ENCODE measurements around the gene NR3C1. TPM values are rescaled to one million over a fixed set of nuclear protein-coding genes. Genes with fewer than 3 reads are reported as not detected.

Gene NR3C1
- total RNA-seq, 1 donor from 2014 or later: 0.17 TPM

DNA sequence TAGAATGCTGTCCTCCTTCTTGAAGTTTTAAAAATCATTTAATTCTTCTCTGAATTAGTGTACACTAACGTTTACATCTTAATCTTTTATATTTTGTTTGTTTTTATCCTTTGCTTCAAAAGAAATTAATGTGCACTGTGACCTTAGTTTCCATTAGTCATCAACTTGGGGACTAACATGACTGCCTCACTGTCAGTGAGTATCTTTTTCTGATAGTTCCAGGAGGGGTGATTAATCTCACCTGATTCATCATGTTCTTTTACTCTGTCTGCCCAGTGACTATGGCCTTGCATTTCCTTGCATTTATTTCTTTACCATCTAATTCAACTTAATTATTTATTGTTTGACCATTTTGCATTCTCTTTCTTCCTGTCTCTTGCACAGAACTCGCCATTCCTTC, 33.4 kb upstream of the NR3C1 start:
- no peak overlapping the region for H3K4me3 ChIP-seq
- no peak overlapping the region for H3K9ac ChIP-seq
- H3K79me2 ChIP-seq (ENCODE audit: low read depth): no peaks in the 10 kb centered on the region
- Mint-ChIP-seq H3K4me1 (no peaks in the 10 kb centered on the region), H3K9me3 (no peaks in the 10 kb centered on the region), H3K4me3 (no peak overlapping the region), H3K27me3 (ENCODE audit: insufficient read depth, low read depth) (peaks cover 4% of the 10 kb centered on the region), H3K27ac (no peak overlapping the region), H3K36me3 (no peaks in the 10 kb centered on the region)
- no peaks in the 10 kb centered on the region for H3K9me3 ChIP-seq (ENCODE audit: low read depth)
- H4K20me1 ChIP-seq (ENCODE audit: low read depth): no peaks in the 10 kb centered on the region
- no peak for DNase-seq (ENCODE audit: low spot score)
- no peaks in the 10 kb centered on the region for H3F3A ChIP-seq (ENCODE audit: low read depth)
- H3K4me2 ChIP-seq: no peak overlapping the region
- H3K27me3 ChIP-seq: no peaks in the 10 kb centered on the region
- H3K4me1 ChIP-seq: peaks cover 5% of the 10 kb centered on the region
- no peak overlapping the region for H3K27ac ChIP-seq
- no peak overlapping the region for H2AFZ ChIP-seq (replicated peaks)
- no peaks in the 10 kb centered on the region for H3K36me3 ChIP-seq
- TF ChIP-seq, protein P1, sequence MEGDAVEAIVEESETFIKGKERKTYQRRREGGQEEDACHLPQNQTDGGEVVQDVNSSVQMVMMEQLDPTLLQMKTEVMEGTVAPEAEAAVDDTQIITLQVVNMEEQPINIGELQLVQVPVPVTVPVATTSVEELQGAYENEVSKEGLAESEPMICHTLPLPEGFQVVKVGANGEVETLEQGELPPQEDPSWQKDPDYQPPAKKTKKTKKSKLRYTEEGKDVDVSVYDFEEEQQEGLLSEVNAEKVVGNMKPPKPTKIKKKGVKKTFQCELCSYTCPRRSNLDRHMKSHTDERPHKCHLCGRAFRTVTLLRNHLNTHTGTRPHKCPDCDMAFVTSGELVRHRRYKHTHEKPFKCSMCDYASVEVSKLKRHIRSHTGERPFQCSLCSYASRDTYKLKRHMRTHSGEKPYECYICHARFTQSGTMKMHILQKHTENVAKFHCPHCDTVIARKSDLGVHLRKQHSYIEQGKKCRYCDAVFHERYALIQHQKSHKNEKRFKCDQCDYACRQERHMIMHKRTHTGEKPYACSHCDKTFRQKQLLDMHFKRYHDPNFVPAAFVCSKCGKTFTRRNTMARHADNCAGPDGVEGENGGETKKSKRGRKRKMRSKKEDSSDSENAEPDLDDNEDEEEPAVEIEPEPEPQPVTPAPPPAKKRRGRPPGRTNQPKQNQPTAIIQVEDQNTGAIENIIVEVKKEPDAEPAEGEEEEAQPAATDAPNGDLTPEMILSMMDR (IDR thresholded peaks at IDR 0.05): no peak
- TF ChIP-seq EZH2 (IDR thresholded peaks at IDR 0.05) (no peak), EZH2phosphoT487 (IDR thresholded peaks at IDR 0.05) (no peak)

DNA sequence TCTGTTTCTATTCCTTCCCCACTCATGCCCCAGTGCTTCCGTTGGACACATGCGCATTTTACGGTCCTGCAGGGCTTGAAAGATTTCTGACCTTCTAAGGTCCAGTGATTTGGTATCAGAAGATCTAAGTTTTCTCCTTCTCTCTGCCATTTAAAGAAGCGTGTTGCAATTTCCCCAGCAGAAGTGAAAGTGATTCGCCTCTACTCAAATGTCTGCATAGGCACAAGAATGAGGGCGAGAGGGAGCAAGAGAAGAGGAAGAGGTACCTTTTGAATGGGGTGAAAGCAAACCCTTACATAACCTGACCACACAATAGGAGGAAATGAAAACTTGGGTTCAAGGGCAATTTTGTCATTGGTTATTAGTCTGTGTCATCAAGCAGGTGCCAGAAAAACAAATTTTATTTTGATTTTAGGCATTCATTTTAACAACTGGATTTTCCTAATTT, 31.7 kb upstream of the NR3C1 start:
- Histone ChIP-seq H4K20me1 (ENCODE audit: low read depth) (no peaks in the 10 kb centered on the region), H3K36me3 (no peaks in the 10 kb centered on the region), H3F3A (ENCODE audit: low read depth) (no peaks in the 10 kb centered on the region), H3K4me2 (no peak overlapping the region), H3K9me3 (ENCODE audit: low read depth) (no peaks in the 10 kb centered on the region), H3K9ac (no peak overlapping the region), H3K4me1 (no peaks in the 10 kb centered on the region), H2AFZ (replicated peaks) (no peak overlapping the region), H3K4me3 (no peak overlapping the region), H3K27me3 (no peaks in the 10 kb centered on the region), H3K79me2 (ENCODE audit: low read depth) (no peaks in the 10 kb centered on the region), H3K27ac (no peak overlapping the region)
- Mint-ChIP-seq H3K27me3 (ENCODE audit: insufficient read depth, low read depth) (peaks cover 2% of the 10 kb centered on the region), H3K4me1 (no peaks in the 10 kb centered on the region), H3K4me3 (no peak overlapping the region), H3K9me3 (no peaks in the 10 kb centered on the region), H3K27ac (no peak overlapping the region), H3K36me3 (no peaks in the 10 kb centered on the region)
- DNase-seq (ENCODE audit: low spot score): no peak
- TF ChIP-seq EZH2phosphoT487 (IDR thresholded peaks at IDR 0.05): no peak
- no peak for TF ChIP-seq EZH2 (IDR thresholded peaks at IDR 0.05)

DNA sequence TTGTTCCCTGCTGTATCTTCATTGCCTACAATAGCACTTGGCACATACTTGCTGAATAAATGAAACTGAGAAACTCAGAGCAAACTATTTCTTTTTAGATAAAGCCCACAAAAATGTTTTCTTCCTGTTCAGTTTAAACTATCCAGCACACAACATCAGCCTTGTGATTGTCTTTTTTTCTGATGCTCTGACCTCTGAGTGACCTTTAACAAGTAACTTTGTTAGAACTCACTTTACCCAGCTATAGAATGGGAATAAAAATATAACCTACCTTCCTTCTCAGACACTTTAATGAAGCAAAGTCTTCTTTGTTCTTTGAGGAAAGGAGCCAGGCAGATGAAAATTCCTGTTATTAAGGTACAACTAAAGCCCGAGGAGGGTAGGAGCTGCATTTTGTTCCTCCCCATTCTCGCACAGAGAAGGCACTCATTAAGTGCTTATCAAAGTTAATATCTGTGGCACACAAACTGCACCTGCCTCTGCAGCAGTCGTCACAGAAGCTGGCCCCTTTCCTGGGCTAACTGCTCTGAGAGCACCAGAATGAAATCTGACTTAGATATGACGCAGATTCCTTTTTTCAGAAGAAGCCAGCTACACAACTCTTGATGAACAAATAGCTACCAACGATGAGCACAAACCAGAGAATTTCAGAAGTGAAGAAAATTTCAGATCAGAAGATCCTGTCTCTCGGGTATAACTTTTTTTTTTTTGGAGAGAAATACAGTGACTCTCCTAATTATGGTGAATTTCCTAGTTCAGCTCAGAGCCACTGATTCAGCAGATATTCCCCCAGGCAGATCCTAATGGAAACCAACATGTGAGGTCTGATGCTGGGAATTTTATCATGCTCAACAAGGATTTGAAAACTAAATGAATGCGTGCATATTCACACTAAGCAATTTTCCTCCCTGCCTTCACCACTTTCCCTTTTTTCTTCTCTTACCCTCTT, 31.0 kb upstream of the NR3C1 start:
- Mint-ChIP-seq H3K4me3 (no peak overlapping the region), H3K36me3 (no peaks in the 10 kb centered on the region), H3K4me1 (no peaks in the 10 kb centered on the region), H3K9me3 (no peaks in the 10 kb centered on the region), H3K27ac (no peak overlapping the region), H3K27me3 (ENCODE audit: insufficient read depth, low read depth) (peaks cover 2% of the 10 kb centered on the region)
- Histone ChIP-seq H2AFZ (replicated peaks) (no peak overlapping the region), H3K36me3 (no peaks in the 10 kb centered on the region), H4K20me1 (ENCODE audit: low read depth) (no peaks in the 10 kb centered on the region), H3K4me2 (no peak overlapping the region), H3K9ac (no peak overlapping the region), H3K9me3 (ENCODE audit: low read depth) (no peaks in the 10 kb centered on the region), H3K27me3 (no peaks in the 10 kb centered on the region), H3F3A (ENCODE audit: low read depth) (no peaks in the 10 kb centered on the region), H3K27ac (no peak overlapping the region), H3K4me3 (no peak overlapping the region), H3K79me2 (ENCODE audit: low read depth) (no peaks in the 10 kb centered on the region), H3K4me1 (no peaks in the 10 kb centered on the region)
- TF ChIP-seq EZH2 (IDR thresholded peaks at IDR 0.05) (no peak), EZH2phosphoT487 (IDR thresholded peaks at IDR 0.05) (no peak)
- TF ChIP-seq, protein P1 (IDR thresholded peaks at IDR 0.05): no peak
- DNase-seq (ENCODE audit: low spot score): no peak

DNA sequence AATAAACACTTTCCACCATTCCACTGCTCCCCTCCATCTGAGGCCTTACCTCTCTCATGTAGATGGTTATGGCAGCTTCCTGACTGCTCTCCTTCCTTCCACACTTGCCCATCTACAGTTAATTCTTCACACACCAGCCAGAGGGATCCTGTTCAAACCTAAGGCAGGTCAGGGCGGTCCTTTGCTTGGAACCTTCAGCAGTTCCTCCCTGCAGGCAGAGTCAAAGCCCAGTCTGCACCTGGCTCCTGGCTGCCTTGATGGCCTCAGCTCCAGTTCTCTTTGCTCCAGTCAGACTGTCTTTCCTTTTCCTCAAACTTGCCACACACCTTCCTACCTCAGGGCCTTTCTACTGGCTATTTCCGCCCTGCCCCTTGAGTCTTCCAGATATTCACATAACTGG, 30.2 kb upstream of the NR3C1 start:
- no peaks in the 10 kb centered on the region for H3K36me3 ChIP-seq
- H3K27me3 Mint-ChIP-seq (ENCODE audit: insufficient read depth, low read depth): peaks cover 2% of the 10 kb centered on the region
- H3F3A ChIP-seq (ENCODE audit: low read depth): no peaks in the 10 kb centered on the region
- no peak overlapping the region for H3K4me3 Mint-ChIP-seq
- no peaks in the 10 kb centered on the region for H3K9me3 Mint-ChIP-seq
- no peaks in the 10 kb centered on the region for H3K9me3 ChIP-seq (ENCODE audit: low read depth)
- no peak for DNase-seq (ENCODE audit: low spot score)
- no peak overlapping the region for H3K27ac Mint-ChIP-seq
- H3K4me1 ChIP-seq: no peaks in the 10 kb centered on the region
- no peak overlapping the region for H3K4me2 ChIP-seq
- TF ChIP-seq EZH2 (IDR thresholded peaks at IDR 0.05) (no peak), EZH2phosphoT487 (IDR thresholded peaks at IDR 0.05) (no peak)
- TF ChIP-seq, protein P1 (IDR thresholded peaks at IDR 0.05): no peak
- no peak overlapping the region for H3K27ac ChIP-seq
- no peak overlapping the region for H2AFZ ChIP-seq (replicated peaks)
- H3K4me3 ChIP-seq: no peak overlapping the region
- no peaks in the 10 kb centered on the region for H4K20me1 ChIP-seq (ENCODE audit: low read depth)
- H3K4me1 Mint-ChIP-seq: no peaks in the 10 kb centered on the region
- no peaks in the 10 kb centered on the region for H3K79me2 ChIP-seq (ENCODE audit: low read depth)
- H3K9ac ChIP-seq: no peak overlapping the region
- H3K27me3 ChIP-seq: no peaks in the 10 kb centered on the region
- no peaks in the 10 kb centered on the region for H3K36me3 Mint-ChIP-seq

All from neural progenitor cell (in vitro differentiated cells).